Measurements from ENCODE around the gene YY1. TPM values are rescaled to one million over a fixed set of nuclear protein-coding genes. Genes with fewer than 3 reads are reported as not detected.

Gene YY1
- total and polyA plus RNA-seq, 8 donors = 23.0 to 68.1 (median 41.9) TPM

DNA sequence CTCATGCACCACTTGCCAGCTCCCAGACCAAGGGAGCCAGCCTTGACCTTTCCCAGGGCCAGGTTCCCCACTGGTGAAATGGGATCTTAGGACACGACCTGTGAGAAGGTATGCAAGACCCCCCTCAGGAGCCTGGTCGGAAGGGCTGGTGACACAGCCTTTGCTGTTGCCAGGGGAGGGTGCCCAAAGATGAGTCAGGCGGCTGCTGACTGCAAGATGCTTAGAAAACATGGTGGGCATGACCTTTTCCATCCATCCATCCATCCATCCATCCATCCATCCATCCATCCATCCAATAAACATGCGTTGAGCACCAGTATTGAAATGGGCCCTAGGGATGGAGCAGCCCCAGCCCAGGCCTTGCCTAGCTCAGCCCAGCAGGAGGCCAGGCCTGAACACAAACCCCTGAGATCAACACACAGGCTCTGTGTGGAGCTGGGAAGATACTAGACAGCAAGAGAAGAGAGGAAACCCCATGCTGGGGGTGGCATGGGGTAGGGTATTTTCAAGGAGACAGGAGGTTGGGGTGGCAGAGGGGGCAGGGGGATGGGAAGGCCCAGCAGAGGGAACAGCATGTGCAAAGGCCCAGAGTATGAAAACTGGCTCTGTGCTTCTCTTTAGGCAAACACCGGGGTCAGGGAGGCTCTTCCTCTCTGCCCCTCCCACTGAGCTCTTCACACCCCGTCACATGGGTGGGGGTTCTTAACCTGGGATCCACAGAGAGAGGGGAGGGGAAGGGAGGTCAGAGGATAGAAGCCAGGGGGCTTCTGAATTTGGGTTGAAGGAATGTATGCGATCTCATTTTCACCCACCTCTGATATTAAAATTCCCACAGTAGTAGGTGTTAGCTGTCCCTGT is 26.2 kb upstream of the YY1 start:
- intact Hi-C loops (cut with DNase I; ENCODE audit: low total_unique reads) = no loop called here
- H3K9me3 ChIP-seq = no peaks in the 10 kb centered on the region
- no peaks in the 10 kb centered on the region for H3K36me3 ChIP-seq
- no peak overlapping the region for H3K4me3 ChIP-seq
- peaks cover 16 to 28% (median 24%) of the 10 kb centered on the region in 4 donors for H3K4me1 ChIP-seq
- 88 to 92% (median 88%) methylated on average over 7 of the region's 7 CpGs for WGBS, 5 donors
- DNase-seq = no peak
- no peaks in the 10 kb centered on the region for H3K27me3 ChIP-seq
- H3K27ac ChIP-seq = no peak overlapping the region
- TF ChIP-seq EP300 (IDR thresholded peaks at IDR 0.05) (no peak), POLR2AphosphoS5 (IDR thresholded peaks at IDR 0.05) (no peak), POLR2A (IDR thresholded peaks at IDR 0.05) (no peak)
- TF ChIP-seq, protein P1, sequence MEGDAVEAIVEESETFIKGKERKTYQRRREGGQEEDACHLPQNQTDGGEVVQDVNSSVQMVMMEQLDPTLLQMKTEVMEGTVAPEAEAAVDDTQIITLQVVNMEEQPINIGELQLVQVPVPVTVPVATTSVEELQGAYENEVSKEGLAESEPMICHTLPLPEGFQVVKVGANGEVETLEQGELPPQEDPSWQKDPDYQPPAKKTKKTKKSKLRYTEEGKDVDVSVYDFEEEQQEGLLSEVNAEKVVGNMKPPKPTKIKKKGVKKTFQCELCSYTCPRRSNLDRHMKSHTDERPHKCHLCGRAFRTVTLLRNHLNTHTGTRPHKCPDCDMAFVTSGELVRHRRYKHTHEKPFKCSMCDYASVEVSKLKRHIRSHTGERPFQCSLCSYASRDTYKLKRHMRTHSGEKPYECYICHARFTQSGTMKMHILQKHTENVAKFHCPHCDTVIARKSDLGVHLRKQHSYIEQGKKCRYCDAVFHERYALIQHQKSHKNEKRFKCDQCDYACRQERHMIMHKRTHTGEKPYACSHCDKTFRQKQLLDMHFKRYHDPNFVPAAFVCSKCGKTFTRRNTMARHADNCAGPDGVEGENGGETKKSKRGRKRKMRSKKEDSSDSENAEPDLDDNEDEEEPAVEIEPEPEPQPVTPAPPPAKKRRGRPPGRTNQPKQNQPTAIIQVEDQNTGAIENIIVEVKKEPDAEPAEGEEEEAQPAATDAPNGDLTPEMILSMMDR (IDR thresholded peaks at IDR 0.05) = no peak

DNA sequence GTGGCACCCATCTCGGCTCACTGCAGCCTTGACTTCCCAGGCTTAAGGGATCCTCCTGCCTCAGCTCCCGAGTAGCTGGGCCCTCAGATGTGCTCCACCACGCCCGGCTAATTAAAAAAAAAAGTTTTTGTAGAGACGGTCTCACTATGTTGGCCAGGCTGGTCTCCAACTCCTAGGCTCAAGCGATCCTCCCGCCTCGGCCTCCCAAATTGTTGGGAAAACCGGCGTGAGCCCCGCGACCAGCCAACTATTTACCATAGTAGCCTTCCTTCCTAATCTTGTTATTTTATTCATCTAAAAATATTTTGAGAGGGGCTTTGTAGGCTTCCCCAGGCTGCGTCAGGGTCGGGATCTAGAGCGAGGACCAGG is 25.4 kb upstream of the YY1 start:
- no peak for DNase-seq
- intact Hi-C loops (cut with DNase I; ENCODE audit: low total_unique reads) = no loop called here
- H3K9me3 ChIP-seq = no peaks in the 10 kb centered on the region
- 36 to 43% (median 38%) methylated on average over 15 of the region's 15 CpGs for WGBS, 5 donors
- H3K27ac ChIP-seq = peak overlapping the region; percentile 92 to 100 (median 99)
- peaks cover 16 to 28% (median 24%) of the 10 kb centered on the region in 4 donors for H3K4me1 ChIP-seq
- TF ChIP-seq EP300 (IDR thresholded peaks at IDR 0.05) = no peak
- no peak for TF ChIP-seq POLR2A (IDR thresholded peaks at IDR 0.05)
- TF ChIP-seq, protein P1 (IDR thresholded peaks at IDR 0.05) = no peak
- TF ChIP-seq POLR2AphosphoS5 (IDR thresholded peaks at IDR 0.05) = no peak
- peak overlapping the region; percentile 58 to 89 (median 66) for H3K4me3 ChIP-seq
- H3K36me3 ChIP-seq = no peaks in the 10 kb centered on the region
- no peaks in the 10 kb centered on the region for H3K27me3 ChIP-seq

DNA sequence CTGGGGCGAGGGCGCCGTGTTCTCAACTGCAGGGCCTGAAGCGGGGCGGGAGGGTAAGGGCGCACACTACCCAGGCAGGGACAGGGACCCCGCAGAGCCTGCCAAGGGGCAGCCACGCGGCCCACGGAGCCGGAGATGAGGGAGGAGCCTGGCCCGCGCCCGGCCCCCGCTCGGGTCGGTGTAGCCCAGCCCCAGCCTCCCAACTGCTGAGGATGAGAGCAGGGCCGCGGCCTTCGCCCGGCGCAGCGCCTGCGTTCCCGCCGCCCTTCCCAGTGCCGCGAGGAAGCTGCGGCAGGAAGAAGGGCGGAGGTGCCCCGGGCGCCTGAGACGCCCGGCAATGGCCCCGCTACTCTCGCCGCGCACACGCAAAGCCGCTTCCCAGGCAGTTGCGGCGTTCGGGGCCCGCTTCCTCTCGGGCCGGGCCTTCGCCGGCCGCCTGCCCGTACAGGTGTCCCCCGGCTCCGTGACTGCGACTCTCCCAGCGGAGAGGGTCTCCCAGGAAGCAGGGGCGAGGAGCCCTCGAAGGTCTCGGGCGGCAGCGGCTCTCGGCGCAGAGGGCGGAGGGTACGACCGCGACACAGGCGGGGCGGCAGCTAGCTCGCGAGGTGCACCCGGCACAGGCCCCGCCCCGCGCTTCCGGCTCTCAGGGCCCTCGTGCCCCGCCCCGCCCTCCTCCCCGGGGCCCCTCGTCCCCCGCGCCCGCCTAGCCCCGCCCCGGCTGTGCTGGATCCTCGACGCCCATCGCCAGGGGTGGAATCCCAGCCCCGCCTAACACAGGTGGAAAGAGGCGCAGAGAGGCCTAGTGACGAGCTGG is 24.8 kb upstream of the YY1 start:
- peak overlapping the region; percentile 92 to 100 (median 99) for H3K27ac ChIP-seq
- peaks cover 16 to 28% (median 26%) of the 10 kb centered on the region in 4 donors for H3K4me1 ChIP-seq
- H3K36me3 ChIP-seq = no peaks in the 10 kb centered on the region
- H3K27me3 ChIP-seq = no peaks in the 10 kb centered on the region
- H3K4me3 ChIP-seq = peak overlapping the region; percentile 58 to 89 (median 66)
- DNase-seq = peak; percentile 95 to 97
- H3K9me3 ChIP-seq = no peaks in the 10 kb centered on the region
- 1 to 5% (median 2%) methylated on average over 8 to 90 of the region's 90 CpGs for WGBS, 5 donors
- intact Hi-C loops (cut with DNase I; ENCODE audit: low total_unique reads) = no loop called here
- peak in 1 of 4 donors; percentile 71 for TF ChIP-seq POLR2A (IDR thresholded peaks at IDR 0.05)
- peak; percentile 51 to 97 (median 94) for TF ChIP-seq POLR2AphosphoS5 (IDR thresholded peaks at IDR 0.05)
- TF ChIP-seq, protein P1 (IDR thresholded peaks at IDR 0.05) = no peak

DNA sequence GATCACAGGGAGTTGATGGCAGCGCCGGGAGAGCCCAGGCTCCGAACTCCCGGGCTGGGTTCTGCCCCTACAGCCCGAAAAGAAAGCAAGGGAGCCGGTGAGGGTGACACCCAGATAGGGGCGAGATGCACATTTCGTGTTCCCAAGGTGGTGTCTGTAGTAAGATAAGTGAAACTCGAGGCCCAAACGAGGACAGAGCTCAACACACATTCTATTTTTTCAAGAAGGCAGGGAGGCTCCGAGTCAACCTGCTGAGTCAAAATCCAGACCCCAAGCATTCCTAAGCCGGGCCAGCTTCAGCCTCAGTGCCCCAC is 24.2 kb upstream of the YY1 start:
- intact Hi-C loops (cut with DNase I; ENCODE audit: low total_unique reads) = no loop called here
- Histone ChIP-seq H3K27ac (peak overlapping the region; percentile 92 to 100 (median 99)), H3K9me3 (no peaks in the 10 kb centered on the region), H3K36me3 (no peaks in the 10 kb centered on the region), H3K4me1 (peaks cover 16 to 30% (median 26%) of the 10 kb centered on the region in 4 donors), H3K4me3 (peak overlapping the region; percentile 58 to 89 (median 66)), H3K27me3 (no peaks in the 10 kb centered on the region)
- TF ChIP-seq EP300 (IDR thresholded peaks at IDR 0.05) = no peak
- TF ChIP-seq POLR2A (IDR thresholded peaks at IDR 0.05) = no peak
- TF ChIP-seq POLR2AphosphoS5 (IDR thresholded peaks at IDR 0.05) = no peak
- TF ChIP-seq, protein P1 (IDR thresholded peaks at IDR 0.05) = no peak
- DNase-seq = no peak
- 22 to 33% (median 22%) methylated on average over 8 to 12 of the region's 12 CpGs for WGBS, 5 donors
